ENCODE data around the gene TCHP. TPM values are rescaled to one million over a fixed set of nuclear protein-coding genes. Genes with fewer than 3 reads are reported as not detected.
"Not testable (repeated sequence)": the region's sequence is repeated elsewhere in the genome, so short reads cannot be mapped to it uniquely, and the experiment has no call there.

The TCHP gene
- total RNA-seq, 1 experiment from 2014 or later: 13.8 TPM

DNA sequence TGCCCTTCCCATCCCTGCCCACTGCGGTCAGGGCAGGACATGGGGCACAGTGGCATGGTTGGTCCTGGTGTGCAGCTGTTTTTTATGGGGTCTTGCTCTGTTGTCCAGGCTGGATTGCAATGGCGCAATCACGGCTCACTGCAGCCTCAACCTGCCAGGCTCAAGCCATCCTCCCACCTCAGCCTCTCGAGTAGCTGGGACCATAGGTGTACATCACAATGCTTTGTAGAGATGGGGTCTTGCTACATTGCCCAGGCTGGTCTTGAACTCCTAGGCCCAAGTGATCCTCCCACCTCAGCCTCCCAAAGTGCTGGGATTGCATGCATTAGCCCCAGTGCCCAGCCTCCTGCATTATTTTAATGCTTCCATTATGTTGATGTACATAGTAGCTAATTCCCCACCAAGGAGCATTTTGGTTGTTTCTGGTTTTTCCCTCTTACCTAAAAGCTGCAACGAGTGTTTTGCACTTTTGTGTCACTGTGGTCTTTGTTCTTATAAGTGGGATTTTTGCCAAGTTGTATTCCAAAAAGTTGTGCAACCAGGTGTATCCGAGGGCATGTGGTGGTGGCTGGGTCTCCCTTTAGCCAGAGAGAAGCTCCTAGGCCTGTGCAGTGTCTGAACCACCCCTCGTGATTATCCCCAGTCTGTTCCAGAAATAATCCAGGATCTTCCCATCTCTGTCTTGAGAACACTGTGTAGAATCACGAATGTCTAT is 10.3 kb downstream of the TCHP start:
- no peak for DNase-seq (ENCODE audit: low read depth)

DNA sequence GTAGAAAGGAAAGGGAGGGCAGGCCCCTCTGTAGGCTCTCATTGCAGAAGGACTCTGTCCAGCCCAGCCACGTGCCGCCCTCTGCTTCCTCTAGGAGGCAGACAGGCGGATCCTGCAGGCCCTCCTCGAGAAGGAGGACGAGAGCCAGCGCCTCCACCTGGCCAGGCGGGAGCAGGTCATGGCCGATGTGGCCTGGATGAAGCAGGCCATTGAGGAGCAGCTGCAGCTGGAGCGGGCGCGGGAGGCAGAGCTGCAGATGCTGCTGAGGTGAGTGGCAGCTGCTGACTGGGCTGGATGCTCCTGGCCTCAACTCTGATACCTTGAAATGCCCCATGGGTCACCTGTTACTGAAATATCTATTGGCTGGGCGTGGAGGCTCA is 10.9 kb downstream of the TCHP start:
- DNase-seq (ENCODE audit: low read depth): peak; percentile 21

DNA sequence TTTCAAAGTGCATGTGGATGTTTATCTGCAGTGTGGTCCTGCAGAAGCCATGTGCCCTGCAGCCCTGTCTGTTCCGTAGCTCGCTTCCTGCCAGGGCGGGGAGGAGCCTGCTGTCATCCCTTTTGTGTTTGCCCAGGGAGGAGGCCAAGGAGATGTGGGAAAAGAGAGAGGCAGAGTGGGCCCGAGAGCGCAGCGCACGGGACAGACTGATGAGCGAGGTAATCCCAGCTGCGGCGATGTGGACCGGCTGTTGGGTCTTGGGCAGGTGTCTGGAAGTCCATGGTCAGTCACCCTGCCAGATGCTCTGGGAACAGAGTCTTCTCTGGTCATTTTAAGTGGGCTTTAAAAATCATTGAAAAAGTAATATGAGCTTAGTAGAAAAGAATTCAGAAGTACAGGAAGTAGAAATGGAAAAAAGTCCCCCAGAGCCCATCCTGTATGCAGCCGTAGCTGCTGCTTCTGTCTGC is 12.8 kb downstream of the TCHP start:
- no peak for DNase-seq (ENCODE audit: low read depth)

DNA sequence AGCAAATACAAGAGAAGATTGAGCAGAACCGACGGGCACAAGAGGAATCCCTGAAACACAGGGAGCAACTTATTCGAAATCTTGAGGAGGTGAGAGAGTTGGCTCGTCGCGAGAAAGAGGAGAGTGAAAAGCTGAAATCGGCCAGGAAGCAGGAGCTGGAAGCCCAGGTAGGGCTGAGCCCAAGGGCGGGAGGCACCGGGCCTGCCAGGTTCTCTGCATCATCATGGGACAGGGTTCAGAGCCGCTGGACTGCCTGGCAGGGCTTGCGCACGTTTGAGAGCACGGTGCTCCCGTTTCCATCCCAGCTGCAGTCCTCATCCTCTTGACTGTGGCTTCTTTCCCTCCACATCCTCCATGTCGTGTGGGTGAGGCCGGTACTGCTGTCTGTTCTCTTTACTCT is 14.4 kb downstream of the TCHP start:
- no peak for DNase-seq (ENCODE audit: low read depth)

DNA sequence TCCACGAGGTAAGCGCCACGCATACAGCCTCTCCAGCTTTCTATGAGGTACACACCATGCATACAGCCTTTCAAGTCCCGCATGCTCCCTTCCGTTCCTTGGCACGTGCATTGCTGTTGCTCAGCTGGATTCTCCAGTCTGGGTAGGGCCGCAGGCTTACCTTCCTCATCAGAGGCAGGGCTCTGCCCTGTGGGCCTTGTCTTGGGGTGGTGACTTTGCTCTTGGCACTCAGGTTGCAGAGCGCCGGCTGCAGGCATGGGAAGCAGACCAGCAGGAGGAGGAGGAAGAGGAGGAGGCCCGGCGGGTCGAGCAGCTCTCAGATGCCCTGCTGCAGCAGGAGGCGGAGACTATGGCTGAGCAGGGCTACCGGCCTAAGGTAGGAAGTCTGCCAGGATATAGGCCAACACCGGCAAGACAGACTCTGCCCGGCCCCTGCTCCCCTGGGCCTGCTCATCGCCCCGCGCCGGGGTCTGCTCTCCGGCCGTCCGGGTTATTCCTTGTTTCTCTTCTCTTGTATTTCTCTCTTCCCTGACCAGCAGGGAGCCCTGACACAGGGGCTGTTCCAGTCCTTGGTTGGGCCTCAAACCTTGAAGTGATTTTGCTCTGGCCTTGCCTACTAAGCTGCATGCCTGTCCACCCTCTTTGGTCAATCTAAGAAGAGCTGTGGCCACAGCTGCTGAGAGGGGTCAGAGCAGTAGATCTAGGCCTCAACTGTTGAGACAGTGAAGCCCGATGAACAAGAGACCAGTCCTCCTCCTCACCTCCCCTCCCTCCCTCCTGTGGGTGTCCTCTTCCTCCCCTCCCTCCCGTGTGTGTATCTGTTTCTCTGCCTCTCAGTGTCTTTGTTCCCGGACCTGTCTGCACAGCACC is 15.3 kb downstream of the TCHP start:
- no peak for DNase-seq (ENCODE audit: low read depth)

DNA sequence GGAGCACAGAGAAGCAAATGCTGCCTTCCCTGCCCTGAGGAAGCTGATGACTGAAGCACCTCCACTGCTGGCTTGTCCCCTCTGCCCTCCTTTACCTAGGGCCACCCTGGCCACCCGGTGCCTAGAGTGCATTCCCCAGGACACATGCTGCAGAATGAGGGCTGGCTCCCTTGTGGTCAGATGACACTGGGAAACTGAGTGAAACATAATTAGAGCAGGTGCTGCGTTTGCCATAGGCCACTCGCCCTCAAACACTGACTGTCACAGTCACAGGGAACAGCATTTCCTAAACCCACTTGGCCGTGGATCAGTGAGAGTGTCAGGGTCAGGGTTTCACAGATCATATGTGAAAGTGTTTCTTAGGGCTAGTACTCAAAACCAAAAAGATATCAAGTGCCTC is 16.0 kb downstream of the TCHP start:
- no peak for DNase-seq (ENCODE audit: low read depth)

DNA sequence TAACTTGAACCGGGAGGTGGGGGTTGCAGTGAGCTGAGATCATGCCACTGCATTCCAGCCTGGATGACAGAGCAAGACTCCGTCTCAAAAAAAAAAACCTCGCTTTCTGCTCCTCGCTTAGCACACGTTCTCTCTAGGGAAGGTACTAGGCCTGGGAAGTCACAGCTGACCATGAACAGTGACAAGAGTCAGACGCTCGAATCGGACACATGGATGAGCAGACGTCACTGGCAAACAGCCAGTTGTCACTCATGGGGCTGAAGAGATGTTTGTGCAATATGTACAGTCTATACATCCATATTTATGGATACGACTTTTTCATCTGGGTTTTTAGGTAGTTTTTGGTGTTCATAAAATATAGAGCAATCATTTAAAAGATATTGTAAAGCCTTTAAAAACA is 19.4 kb downstream of the TCHP start:
- DNase-seq (ENCODE audit: low read depth): no peak

DNA sequence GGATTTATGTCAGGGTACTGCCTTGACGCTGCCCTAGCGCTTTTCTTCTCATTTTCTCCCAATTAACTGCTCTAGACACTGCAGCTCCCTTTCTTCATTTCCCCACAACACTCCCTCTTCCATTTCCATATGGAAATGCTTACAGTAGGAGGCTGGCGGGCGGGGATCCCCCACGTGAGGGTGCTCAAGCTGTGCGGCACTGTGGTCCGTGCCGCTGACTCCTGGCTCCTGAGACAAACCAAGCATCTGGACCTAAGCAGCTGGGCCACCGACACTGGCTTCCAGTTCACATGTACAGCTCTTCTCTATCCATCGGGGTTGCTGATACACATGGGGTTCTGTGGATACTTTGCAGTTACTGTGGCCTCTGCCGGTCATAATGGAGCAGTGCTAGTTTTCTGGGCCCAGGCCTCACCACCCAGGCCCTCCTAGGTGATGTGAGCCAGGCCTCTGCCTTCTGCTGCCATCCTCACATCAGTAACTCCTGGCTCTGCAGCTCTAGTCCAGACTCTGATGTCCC is 20.2 kb downstream of the TCHP start:
- DNase-seq (ENCODE audit: low read depth): no peak

DNA sequence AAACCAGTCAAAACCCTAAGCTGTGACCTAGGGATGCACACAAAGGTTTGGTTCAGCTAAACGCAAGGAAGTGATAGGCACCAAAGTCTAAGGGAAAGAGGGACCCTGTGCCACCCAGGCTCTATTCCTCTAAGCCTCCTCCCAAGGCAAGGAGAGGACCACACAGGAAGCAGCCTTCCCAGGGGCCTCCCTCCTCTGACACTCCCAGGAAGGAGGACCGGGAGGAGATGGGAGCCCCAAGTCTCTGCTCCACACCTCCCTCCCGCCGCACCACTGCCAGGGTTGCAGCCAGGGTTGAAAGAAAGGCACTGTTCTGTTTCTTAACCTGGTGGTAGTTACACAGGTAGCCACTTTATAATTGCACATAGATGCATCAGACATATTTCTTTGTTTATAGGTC is 21.9 kb downstream of the TCHP start:
- no peak for DNase-seq (ENCODE audit: low read depth)

DNA sequence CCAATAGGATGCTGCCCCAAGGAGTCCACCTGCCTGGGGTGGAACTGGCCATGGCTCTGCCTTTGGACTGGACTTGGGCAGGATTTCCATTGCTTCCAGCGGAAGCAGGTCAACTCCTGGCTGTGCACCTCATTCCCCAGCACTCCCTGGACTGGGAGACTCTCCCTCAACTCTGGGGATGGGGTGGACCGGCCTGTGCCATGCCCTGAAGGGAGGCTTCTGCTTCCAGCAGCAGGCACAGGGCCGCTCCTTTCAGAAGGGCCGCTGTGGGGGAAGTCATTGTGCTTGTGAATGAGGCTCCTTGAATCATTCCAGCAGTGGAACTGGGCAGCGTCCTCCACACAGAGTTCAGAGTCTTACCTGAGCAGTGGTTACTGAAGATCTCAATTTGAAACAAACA is 23.0 kb downstream of the TCHP start:
- DNase-seq (ENCODE audit: low read depth): no peak

DNA sequence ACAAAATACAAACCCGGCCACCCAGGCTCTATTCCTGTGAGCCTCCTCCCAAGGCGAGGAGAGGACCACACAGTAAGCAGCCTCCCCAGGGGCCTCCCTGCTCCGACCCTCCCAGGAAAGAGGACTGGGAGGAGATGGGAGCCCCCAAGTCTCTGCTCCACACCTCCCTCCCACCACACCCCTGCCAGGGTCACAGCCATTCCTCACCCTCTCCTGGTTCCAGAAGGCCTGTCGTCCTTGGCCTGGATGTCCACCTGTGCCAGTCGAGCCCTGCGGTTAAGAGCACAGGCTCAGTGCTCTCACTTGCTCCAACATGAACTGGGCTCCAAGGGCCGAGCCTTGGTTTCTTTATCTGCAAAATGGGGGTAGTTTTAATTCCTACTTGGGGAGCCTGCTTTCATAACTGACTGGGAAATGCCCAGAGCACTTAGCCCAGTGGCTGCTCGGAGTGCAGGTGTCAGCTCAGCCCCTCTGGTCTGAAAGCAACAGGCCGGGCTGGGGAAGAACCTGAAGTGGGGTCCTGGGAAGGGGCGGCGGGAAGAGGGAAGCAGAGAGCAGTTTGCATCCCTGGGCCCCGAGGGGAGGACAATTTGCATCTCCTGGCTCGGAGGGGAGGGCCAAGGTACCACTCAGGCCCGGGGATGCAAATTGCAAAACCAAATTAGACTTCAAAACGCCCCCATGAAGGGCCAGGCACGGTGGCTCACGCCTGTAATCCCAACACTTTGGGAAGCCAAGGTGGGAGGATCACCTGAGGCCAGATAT is 23.6 kb downstream of the TCHP start:
- DNase-seq (ENCODE audit: low read depth): no peak

DNA sequence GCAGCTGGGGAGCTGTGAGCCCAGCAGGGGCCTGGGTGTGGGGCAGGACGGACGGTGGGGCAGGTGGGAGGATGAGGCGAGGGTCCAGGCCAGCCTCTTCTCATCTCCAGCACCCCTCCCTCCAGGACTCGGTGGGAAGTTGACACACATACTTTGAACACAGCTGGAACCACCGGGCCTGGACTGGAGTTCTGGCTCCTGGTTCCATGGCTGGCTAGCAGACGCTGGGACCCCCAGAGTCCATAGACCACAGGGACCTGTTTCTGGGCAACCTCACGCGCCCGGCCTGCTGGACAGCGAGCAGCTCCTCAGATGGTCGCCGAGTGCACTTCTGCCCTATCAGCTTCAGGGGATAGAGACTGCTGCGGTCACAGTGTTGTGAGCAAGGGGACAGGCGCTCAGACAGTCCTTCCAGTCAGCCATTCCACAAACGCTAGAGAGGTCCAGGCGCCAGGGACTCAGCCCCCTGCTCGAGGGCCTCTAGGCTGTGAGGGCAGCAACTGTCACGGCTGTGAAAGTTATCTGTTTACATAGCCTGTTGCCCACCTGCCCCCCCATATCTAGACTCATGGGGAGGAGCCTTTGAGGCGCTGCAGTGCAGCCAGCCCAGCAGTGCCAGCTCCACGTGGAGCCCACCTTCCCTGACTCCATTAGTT is 25.2 kb downstream of the TCHP start:
- DNase-seq (ENCODE audit: low read depth): no peak

DNA sequence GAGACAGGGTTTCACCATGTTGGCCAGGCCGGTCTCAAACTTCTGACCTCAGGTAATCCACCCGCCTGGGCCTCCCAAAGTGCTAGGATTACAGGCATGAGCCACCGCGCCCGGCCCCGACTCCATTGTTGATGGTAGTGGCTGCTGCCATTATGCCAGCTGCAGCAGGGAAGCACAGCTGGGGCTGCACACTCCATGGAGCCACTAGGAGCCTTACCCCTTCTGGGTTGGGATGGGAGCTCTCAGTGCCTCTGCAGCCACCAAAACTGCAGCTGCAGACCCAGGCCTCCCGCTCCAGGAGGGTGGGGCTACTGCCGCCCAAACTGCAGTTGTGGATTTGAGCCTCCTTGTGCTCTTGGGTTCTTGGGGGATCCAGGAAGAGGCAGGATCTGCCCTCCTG is 25.9 kb downstream of the TCHP start:
- no peak for DNase-seq (ENCODE audit: low read depth)

DNA sequence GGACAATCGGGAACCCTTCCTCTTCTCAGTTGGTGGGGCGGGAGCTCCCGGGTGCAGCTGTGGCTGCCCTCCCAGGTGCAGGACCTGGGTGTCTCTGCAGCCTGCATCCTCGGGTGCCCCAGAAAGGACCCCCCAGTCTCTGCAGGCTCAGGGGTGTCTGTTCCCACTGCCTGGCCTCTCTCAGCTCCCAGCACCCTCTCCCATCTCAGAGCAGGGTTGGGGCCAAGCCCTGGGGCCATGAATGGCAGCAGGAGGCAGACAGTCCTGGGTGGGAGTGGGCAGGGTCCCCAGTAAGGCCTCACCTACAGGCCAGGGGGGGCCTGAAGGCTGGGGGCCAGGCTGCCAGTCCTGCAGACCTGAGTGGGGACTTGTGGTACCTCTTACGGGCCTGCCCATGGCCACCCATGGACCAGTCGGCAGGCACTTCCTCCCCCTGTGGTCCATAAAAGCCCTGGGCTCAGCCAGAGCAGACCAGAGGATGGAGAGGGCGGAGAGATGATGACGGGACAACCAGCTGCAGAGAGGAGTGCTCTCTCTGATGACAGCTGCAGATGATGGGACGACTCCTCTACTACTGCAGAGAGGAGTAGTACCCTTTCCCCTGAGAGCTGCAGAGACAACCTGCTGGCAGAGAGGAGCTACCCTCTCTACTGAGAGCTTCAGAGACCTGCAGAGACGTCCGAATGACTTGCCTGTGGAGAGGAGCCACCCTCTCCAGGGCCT is 26.6 kb downstream of the TCHP start:
- DNase-seq (ENCODE audit: low read depth): no peak

DNA sequence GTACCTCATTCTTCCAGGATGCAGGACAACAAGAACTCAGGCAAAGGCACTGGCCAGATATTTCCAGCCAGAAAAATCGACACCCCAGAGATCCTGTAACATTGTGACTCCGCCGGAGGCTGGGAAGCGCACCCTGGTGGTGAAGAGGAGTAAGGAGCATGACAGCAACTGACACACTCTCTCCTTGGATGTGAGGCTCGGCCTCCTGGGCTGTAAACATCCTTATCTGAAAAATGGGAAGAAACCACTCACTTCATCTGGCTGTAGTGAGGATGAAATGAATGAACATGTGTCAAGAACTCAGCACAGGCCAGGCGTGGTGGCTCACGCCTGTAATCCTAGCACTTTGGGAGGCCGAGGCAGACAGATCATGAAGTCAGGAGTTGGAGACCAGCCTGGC is 27.5 kb downstream of the TCHP start:
- DNase-seq (ENCODE audit: low read depth): peak; percentile 25

DNA sequence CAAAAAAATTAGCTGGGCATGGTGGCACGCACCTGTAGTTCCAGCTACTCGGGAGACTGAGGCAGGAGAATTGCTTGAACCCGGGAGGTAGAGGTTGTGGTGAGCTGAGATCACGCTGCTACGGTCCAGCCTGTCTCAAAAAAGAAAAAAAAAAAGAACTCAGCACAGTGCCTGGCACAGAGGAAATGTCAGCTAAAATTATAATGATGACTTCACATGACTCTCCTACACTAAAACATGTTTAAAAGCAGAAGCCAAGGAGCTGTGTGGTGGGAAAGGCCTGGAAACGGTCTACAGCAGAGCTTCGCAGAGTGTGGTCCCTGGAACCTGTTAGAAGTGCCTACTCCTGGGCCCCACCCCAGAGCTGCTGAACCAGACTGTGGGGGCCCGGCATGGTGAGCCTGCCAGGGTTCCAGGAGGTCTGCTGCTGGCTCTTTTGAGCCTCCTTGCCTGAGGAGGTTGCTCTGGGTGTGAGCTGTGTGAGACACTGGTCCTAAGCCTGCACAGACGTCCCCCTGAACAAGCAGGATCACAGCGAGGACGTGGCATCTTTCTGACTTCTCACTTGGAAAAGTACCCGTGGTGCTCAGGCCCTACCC is 28.1 kb downstream of the TCHP start:
- no peak for DNase-seq (ENCODE audit: low read depth)

DNA sequence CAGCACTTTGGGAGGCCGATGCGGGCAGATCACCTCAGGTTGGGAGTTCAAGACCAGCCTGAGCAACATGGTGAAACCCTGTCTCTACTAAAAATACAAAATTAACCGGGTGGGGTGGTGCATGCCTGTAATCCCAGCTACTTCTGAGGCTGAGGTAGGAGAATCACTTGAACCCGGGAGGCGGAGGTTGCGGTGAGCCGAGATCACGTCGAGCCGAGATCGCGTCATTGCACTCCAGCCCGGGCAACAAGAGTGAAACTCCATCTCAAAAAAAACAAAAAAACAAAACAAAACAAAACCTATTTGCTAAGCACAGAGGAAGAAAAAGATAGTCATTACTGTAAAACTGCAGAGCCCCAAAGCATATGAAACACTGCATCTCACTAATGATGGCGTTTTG is 29.3 kb downstream of the TCHP start:
- not testable (repeated sequence) for DNase-seq (ENCODE audit: low read depth)

DNA sequence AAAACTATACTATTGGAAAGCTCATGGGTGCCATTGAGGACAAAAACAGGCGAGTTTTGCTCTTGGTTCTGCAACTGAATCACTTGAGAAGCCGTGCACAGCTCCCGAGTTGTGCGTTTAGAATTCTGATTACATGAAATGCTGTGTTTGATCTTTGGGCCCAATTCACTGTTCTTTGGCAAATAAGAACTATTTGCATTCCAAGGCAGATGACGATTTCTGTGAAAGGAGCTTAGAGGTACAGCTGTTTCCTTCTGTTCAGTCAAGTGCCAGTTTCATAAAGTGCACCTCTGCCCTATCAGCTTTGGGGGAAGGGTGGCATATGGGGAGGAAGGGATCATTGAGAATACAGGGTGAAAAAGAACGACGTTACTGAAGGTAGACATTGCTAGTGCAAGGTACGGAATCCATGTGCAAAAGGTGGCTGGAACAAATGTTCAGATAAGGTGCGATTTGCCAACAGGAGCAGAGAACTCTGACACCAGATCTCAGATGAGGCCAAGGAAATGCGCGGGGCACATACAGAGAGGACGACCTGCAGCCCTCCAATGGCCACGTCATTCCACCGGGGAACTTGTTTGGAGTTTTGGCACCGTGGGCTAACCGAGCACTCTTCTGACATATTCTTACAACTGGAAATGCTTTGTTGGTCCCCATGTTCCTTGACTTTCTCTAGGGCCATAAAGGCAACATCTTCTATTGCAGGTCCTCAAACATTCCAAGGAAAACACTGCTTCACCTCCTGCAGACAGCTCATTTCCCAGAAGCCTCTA is 30.1 kb downstream of the TCHP start:
- DNase-seq (ENCODE audit: low read depth): no peak

DNA sequence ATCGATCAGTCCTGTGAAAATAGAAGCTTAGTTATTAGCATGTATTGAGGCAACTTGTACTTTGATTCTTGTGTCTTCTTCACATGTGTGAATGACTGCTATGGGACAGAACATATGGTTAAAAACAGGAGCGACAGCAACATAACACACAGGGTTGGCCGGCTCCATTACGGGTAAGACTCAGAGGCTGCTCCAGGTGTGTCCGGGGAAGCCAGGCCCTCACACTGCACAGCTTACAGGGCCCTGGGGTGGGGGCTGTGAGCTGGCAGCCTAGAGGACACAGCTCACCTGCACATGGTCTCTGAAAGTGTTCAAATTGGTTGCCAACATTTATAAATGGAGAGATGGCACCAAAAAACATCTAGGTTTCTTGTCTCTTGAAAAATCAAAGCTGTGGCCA is 31.1 kb downstream of the TCHP start:
- DNase-seq (ENCODE audit: low read depth): no peak
